Fibroblast of the aortic adventitia (primary cell): Measurements from ENCODE around the gene FNTB. TPM values are rescaled to one million over a fixed set of nuclear protein-coding genes. Genes with fewer than 3 reads are reported as not detected.

Experiments used
- DNase-seq: peaks from one replicate; pipeline ENCODE4 v3.0.0-alpha.2; 2010; ENCODE audit warnings: low read depth
- H3K4me3 ChIP-seq: 2 replicates; pipeline ENCODE4 v1.5.1; 2011; ENCODE audit warnings: low read depth, mild to moderate bottlenecking, control low read depth, low read length, moderate library complexity
- CTCF ChIP-seq: IDR thresholded peaks from 2 replicates; pipeline ENCODE4 v1.5.1; 2011; ENCODE audit warnings: mild to moderate bottlenecking, low read length, control low read depth, inconsistent platforms; ENCODE audit not compliant: insufficient read depth
- total RNA-seq: library from RNA; depleted of rRNA; stranded (reverse); fragments of >200 nt; gene quantifications from 2 replicates; pipeline ENCODE4 v1.2.3, GENCODE V29; 2012; ENCODE audit warnings: low replicate concordance

Gene FNTB
- total RNA-seq, 1 donor, result 19.3 TPM

- no peak for TF ChIP-seq CTCF
- H3K4me3 ChIP-seq, result no peak overlapping the region
- no peak for DNase-seq
Measured at GRCh38 chr14:65033181-65033580, 46.5 kb downstream of the FNTB start.

- no peak for TF ChIP-seq CTCF
- DNase-seq, result no peak
- no peak overlapping the region for H3K4me3 ChIP-seq
Measured at GRCh38 chr14:65034021-65034420, 47.3 kb downstream of the FNTB start.

DNA sequence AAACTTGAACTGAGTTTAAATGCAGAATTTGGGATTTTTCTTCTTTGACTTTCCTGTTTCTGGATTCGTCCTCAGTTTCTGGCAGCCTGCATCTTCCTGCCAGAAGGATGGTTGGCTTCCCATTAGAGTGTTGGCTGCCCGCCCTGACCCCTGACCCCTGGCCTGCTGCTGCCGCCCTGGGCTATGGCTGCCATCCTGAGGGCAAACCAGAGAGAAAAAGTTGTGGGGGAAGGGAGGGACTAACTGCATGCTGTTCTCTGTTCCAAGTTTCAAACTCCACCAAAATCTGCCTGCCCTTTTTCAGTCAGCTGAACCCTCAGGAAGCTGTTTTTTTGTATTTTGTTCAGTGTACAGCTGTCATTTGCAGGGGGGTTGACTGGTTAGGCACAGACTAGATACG, 48.4 kb downstream of the FNTB start:
- no peak overlapping the region for H3K4me3 ChIP-seq
- DNase-seq, result peak; percentile 32
- no peak for TF ChIP-seq CTCF

GRCh38 chr14:65038966-65039365, 52.3 kb downstream of the FNTB start:
- no peak for DNase-seq
- no peak for TF ChIP-seq CTCF
- no peak overlapping the region for H3K4me3 ChIP-seq

GRCh38 chr14:65040666-65041433, 54.2 kb downstream of the FNTB start:
- no peak for DNase-seq
- no peak overlapping the region for H3K4me3 ChIP-seq
- no peak for TF ChIP-seq CTCF

GRCh38 chr14:65041434-65041915, 54.8 kb downstream of the FNTB start:
- no peak for DNase-seq
- H3K4me3 ChIP-seq, result no peak overlapping the region
- no peak for TF ChIP-seq CTCF
